ENCODE measurements around the gene DKK2. TPM values are rescaled to one million over a fixed set of nuclear protein-coding genes. Genes with fewer than 3 reads are reported as not detected.

The DKK2 gene
- total RNA-seq (2022) (not detected in 2 replicates), Bru-seq, nascent RNA (percentile 5 among the genes with signal in this experiment), BruChase-seq, experiment 1, labeled RNA remaining after a 6-hour chase (percentile 10 among the genes with signal in this experiment), BruChase-seq, experiment 2, labeled RNA remaining after a 2-hour chase (percentile 8 among the genes with signal in this experiment)
- long read RNA-seq = 0 reads

GRCh38 chr4:107035819-107036583, at the start of gene DKK2:
DKK2 (minus strand) TSS chr4:107036313; CDS start chr4:107035591, 722 bp downstream.
- no peak for TF ChIP-seq CTCF (IDR thresholded peaks at IDR 0.05; ENCODE audit: unreplicated experiment)
- Mint-ChIP-seq H3K4me3 (ENCODE audit: low read depth, unreplicated experiment) (no peak within 1 kb of the TSS), H3K27ac (ENCODE audit: unreplicated experiment) (no peak within 1 kb of the TSS), H3K9me3 (ENCODE audit: low read depth, unreplicated experiment) (peaks cover 6% of the 10 kb centered on the region), H3K4me1 (ENCODE audit: low read depth, unreplicated experiment) (no peaks in the 10 kb centered on the region), H3K36me3 (ENCODE audit: insufficient read depth, unreplicated experiment) (no peaks in the 10 kb centered on the region), H3K27me3 (ENCODE audit: unreplicated experiment) (no peaks in the 10 kb centered on the region)
- CTCF ChIA-PET = no interaction called here
- intact Hi-C loops (cut with micrococcal nuclease; ENCODE audit: unreplicated experiment) = no loop called here
- DNase-seq = no peak
- no TSS peak for BruUV-seq (replicated peaks)

GRCh38 chr4:107077192-107077591, 41.1 kb upstream of the DKK2 start:
- CTCF ChIA-PET = no interaction called here
- no peak for TF ChIP-seq CTCF (IDR thresholded peaks at IDR 0.05; ENCODE audit: unreplicated experiment)
- no TSS peak for BruUV-seq (replicated peaks)
- Mint-ChIP-seq H3K4me1 (ENCODE audit: low read depth, unreplicated experiment) (no peaks in the 10 kb centered on the region), H3K36me3 (ENCODE audit: insufficient read depth, unreplicated experiment) (no peaks in the 10 kb centered on the region), H3K4me3 (ENCODE audit: low read depth, unreplicated experiment) (no peak overlapping the region), H3K9me3 (ENCODE audit: low read depth, unreplicated experiment) (peaks cover 7% of the 10 kb centered on the region), H3K27ac (ENCODE audit: unreplicated experiment) (no peak overlapping the region), H3K27me3 (ENCODE audit: unreplicated experiment) (no peaks in the 10 kb centered on the region)
- no peak for DNase-seq
- intact Hi-C loops (cut with micrococcal nuclease; ENCODE audit: unreplicated experiment) = no loop called here

- intact Hi-C loops (cut with micrococcal nuclease; ENCODE audit: unreplicated experiment) = no loop called here
- H3K9me3 Mint-ChIP-seq (ENCODE audit: low read depth, unreplicated experiment) = no peaks in the 10 kb centered on the region
- H3K4me1 Mint-ChIP-seq (ENCODE audit: low read depth, unreplicated experiment) = peaks cover 9% of the 10 kb centered on the region
- no peak for TF ChIP-seq CTCF (IDR thresholded peaks at IDR 0.05; ENCODE audit: unreplicated experiment)
- CTCF ChIA-PET = no interaction called here
- H3K27me3 Mint-ChIP-seq (ENCODE audit: unreplicated experiment) = no peaks in the 10 kb centered on the region
- DNase-seq = no peak
- no peak overlapping the region for H3K27ac Mint-ChIP-seq (ENCODE audit: unreplicated experiment)
- H3K36me3 Mint-ChIP-seq (ENCODE audit: insufficient read depth, unreplicated experiment) = no peaks in the 10 kb centered on the region
- BruUV-seq (replicated peaks) = no TSS peak
- H3K4me3 Mint-ChIP-seq (ENCODE audit: low read depth, unreplicated experiment) = no peak overlapping the region
These were observed 37.0 kb upstream of the DKK2 start for GRCh38 chr4:107072836-107073736.

- no peak for DNase-seq
- no peaks in the 10 kb centered on the region for H3K27me3 Mint-ChIP-seq (ENCODE audit: unreplicated experiment)
- intact Hi-C loops (cut with micrococcal nuclease; ENCODE audit: unreplicated experiment) = no loop called here
- no peaks in the 10 kb centered on the region for H3K36me3 Mint-ChIP-seq (ENCODE audit: insufficient read depth, unreplicated experiment)
- CTCF ChIA-PET = no interaction called here
- H3K4me1 Mint-ChIP-seq (ENCODE audit: low read depth, unreplicated experiment) = peaks cover 9% of the 10 kb centered on the region
- H3K4me3 Mint-ChIP-seq (ENCODE audit: low read depth, unreplicated experiment) = no peak overlapping the region
- H3K9me3 Mint-ChIP-seq (ENCODE audit: low read depth, unreplicated experiment) = no peaks in the 10 kb centered on the region
- H3K27ac Mint-ChIP-seq (ENCODE audit: unreplicated experiment) = no peak overlapping the region
- no peak for TF ChIP-seq CTCF (IDR thresholded peaks at IDR 0.05; ENCODE audit: unreplicated experiment)
- BruUV-seq (replicated peaks) = no TSS peak
These were observed 35.0 kb upstream of the DKK2 start for GRCh38 chr4:107071108-107071507.
